Bronchial epithelial cell (primary cell): Measurements from ENCODE around the gene EPB41L4A. TPM values are rescaled to one million over a fixed set of nuclear protein-coding genes. Genes with fewer than 3 reads are reported as not detected.

Experiments used
- DNase-seq: peaks from one replicate; pipeline ENCODE4 v3.0.0-alpha.2; 2010; ENCODE audit warnings: low read depth
- FAIRE-seq: peaks from 2 replicates; lab custom pipeline; 2011; peaks lifted over from hg19 to GRCh38; lab: Jason Lieb, UNC
- H3K27me3 ChIP-seq: 2 replicates; pipeline ENCODE4 v1.5.1; 2011; ENCODE audit warnings: low read length; ENCODE audit not compliant: control insufficient read depth, insufficient read depth
- H3K36me3 ChIP-seq: 2 replicates; pipeline ENCODE4 v1.5.1; 2011; ENCODE audit warnings: low read length; ENCODE audit not compliant: control insufficient read depth, insufficient read depth
- H3K4me3 ChIP-seq: 2 replicates; pipeline ENCODE4 v1.5.1; 2011; ENCODE audit warnings: mild to moderate bottlenecking, low read depth, low read length, control low read depth
- total RNA-seq: library from RNA; depleted of rRNA; stranded (reverse); fragments of >200 nt; gene quantifications from 2 replicates; pipeline ENCODE4 v1.2.1, GENCODE V29; 2014
- TF ChIP-seq, protein P1 (sequence below): IDR thresholded peaks from 2 replicates; pipeline ENCODE4 v1.5.1; 2011; ENCODE audit warnings: mild to moderate bottlenecking, moderate library complexity, low read length, control low read depth, inconsistent platforms; ENCODE audit not compliant: insufficient read depth, severe bottlenecking

Gene EPB41L4A
- total RNA-seq, 1 donor from 2014 or later: 5.3 TPM

DNA sequence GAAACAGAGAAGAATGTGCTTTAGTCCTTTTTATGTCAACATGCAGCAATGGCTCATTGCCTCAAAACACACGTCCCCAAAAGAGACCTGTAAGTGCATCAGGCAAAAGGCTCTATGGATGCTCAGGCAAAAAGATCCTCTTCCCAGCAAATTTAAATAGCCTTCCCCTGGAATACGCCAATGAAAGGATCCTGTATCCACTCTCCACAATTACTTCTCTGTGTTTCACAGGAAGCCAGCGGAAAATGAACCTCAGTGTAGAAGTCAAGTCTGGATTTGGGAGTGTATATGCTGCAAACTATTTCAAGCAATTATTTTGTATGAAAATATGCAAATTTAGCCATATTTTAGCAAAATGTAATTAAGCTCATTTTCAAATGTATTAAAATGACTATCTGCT, 217.9 kb downstream of the EPB41L4A start:
- H3K4me3 ChIP-seq: no peak overlapping the region
- no peaks in the 10 kb centered on the region for H3K36me3 ChIP-seq
- DNase-seq: no peak
- no peaks in the 10 kb centered on the region for H3K27me3 ChIP-seq
- no peak for FAIRE-seq
- TF ChIP-seq, protein P1, sequence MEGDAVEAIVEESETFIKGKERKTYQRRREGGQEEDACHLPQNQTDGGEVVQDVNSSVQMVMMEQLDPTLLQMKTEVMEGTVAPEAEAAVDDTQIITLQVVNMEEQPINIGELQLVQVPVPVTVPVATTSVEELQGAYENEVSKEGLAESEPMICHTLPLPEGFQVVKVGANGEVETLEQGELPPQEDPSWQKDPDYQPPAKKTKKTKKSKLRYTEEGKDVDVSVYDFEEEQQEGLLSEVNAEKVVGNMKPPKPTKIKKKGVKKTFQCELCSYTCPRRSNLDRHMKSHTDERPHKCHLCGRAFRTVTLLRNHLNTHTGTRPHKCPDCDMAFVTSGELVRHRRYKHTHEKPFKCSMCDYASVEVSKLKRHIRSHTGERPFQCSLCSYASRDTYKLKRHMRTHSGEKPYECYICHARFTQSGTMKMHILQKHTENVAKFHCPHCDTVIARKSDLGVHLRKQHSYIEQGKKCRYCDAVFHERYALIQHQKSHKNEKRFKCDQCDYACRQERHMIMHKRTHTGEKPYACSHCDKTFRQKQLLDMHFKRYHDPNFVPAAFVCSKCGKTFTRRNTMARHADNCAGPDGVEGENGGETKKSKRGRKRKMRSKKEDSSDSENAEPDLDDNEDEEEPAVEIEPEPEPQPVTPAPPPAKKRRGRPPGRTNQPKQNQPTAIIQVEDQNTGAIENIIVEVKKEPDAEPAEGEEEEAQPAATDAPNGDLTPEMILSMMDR: no peak

DNA sequence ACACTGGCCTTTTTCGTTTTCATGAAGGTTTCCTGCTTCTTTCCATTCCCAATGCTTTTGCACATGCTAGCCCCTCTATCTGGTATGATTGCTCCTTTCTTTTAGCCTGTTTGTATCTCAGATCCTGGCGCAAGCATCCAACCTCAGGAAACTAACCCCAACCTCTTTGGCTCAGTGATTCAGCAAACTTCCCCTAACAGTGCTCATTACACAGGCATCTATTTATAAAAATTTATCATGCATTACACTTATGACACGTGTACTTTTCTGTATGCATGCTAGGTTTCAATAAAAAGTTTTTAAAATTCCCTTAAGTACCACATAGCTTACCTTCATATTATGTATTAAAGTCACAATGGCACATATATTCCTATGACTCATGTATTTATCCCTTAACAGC, 218.9 kb downstream of the EPB41L4A start:
- Histone ChIP-seq H3K4me3 (no peak overlapping the region), H3K36me3 (no peaks in the 10 kb centered on the region), H3K27me3 (no peaks in the 10 kb centered on the region)
- DNase-seq (no peak), FAIRE-seq (no peak)
- TF ChIP-seq, protein P1: no peak

DNA sequence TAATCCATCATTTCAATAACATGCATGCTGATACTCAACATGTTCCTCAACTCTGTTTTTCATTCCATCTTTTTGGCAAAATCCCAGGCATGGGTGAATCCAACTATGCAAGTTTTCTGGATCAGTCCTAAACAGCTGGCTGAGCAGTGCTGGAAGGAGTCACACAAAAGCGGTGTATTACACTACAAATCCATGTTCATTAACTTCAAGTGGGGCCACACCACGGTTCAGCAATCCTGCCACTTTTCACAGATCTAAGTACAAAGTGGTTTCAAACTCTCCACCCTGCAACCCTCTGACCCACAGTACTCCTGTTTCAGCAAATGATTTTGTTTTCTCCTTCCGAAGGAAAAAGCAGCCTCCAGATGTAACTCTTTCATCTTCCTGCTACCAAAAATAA, 222.5 kb downstream of the EPB41L4A start:
- Histone ChIP-seq H3K4me3 (no peak overlapping the region), H3K36me3 (no peaks in the 10 kb centered on the region), H3K27me3 (no peaks in the 10 kb centered on the region)
- DNase-seq (no peak), FAIRE-seq (no peak)
- TF ChIP-seq, protein P1: no peak

DNA sequence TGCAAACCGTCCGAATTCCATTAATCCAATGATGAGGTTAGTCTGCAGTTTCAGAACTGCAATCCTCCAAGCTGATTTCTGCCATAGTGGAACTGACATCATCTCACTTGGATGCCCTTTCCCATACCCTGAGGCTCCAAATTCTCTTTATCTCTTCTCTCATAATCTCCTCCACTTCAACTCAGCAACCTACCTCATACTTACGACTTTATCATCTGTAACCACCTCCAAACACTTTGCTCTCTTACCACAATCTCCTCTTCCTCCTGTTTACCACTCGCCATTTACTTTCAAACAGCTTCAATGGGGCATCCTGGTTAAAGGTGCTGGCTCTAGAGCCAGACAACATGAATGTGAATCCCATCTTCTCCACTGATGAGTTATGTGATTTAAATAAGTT, 223.2 kb downstream of the EPB41L4A start:
- Histone ChIP-seq H3K4me3 (no peak overlapping the region), H3K36me3 (no peaks in the 10 kb centered on the region), H3K27me3 (no peaks in the 10 kb centered on the region)
- TF ChIP-seq, protein P1: no peak
- FAIRE-seq (peak; percentile 28), DNase-seq (no peak)

DNA sequence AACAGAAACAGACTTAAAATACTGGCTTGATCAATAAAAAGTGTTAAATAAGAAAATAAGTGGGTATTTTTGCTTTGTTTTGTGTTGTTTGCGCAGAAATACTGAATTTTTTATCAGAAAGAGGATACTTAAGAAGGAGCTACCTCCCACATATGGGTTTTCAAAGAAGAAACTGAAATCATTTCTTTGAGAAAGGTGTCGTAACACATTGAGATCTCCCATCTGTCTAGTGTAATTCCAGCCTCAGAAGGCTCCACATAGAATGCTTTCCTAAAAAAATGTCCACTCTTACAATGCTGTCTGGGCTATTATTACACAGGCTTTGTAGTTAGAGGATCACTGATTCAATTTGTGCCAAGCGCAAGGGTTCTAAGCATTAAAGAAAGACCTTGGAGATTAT, 226.2 kb downstream of the EPB41L4A start:
- no peaks in the 10 kb centered on the region for H3K36me3 ChIP-seq
- no peaks in the 10 kb centered on the region for H3K27me3 ChIP-seq
- FAIRE-seq (no peak), DNase-seq (no peak)
- no peak overlapping the region for H3K4me3 ChIP-seq
- TF ChIP-seq, protein P1: no peak

DNA sequence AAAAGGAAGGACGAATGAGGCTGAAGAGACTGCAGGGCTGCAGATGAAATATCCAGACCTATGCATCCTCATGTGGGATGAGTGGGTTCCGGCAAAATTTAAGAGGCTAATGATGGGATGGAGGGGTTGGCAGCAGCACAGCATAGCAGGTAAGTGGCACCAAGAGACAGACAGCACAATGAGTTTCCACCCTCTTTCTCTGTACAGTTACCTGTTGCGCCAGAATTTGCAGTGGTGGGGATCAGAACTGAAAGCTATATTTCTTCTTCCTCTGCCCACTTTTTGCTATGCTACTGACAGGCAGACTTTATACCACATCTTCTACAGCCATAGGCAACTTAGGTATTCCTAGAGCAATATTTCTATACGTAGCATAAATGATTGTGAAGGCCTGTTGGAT, 227.0 kb downstream of the EPB41L4A start:
- FAIRE-seq (no peak), DNase-seq (no peak)
- TF ChIP-seq, protein P1: no peak
- Histone ChIP-seq H3K27me3 (no peaks in the 10 kb centered on the region), H3K4me3 (no peak overlapping the region), H3K36me3 (no peaks in the 10 kb centered on the region)
